Measurements from ENCODE around the gene SF3B2. TPM values are rescaled to one million over a fixed set of nuclear protein-coding genes. Genes with fewer than 3 reads are reported as not detected.
"Not testable (repeated sequence)": the region's sequence is repeated elsewhere in the genome, so short reads cannot be mapped to it uniquely, and the experiment has no call there.

The SF3B2 gene
- total RNA-seq, 1 donor from 2014 or later = 61.2 TPM

- intact Hi-C loops (cut with DNase I) = no loop called here
- ATAC-seq (ENCODE audit: poor library complexity) (no peak), DNase-seq (no peak)
These were observed 37.2 kb upstream of the SF3B2 start for GRCh38 chr11:66014804-66015453.

GRCh38 chr11:66015454-66015881 lies 36.7 kb upstream of the SF3B2 start:
- DNase-seq = peak; percentile 62
- ATAC-seq (ENCODE audit: poor library complexity) = peak; percentile 78
- intact Hi-C loops (cut with DNase I) = no loop called here

GRCh38 chr11:66015936-66016792 lies 36.0 kb upstream of the SF3B2 start:
- intact Hi-C loops (cut with DNase I) = no loop called here
- no peak for DNase-seq
- peak; percentile 7 for ATAC-seq (ENCODE audit: poor library complexity)

GRCh38 chr11:66016793-66017177 lies 35.4 kb upstream of the SF3B2 start:
- ATAC-seq (ENCODE audit: poor library complexity) = no peak
- DNase-seq = no peak
- intact Hi-C loops (cut with DNase I) = no loop called here

- ATAC-seq (ENCODE audit: poor library complexity) = no peak
- intact Hi-C loops (cut with DNase I) = no loop called here
These were observed 34.8 kb upstream of the SF3B2 start for GRCh38 chr11:66017321-66017720.

GRCh38 chr11:66020212-66020611 lies 32.0 kb upstream of the SF3B2 start:
- intact Hi-C loops (cut with DNase I) = no loop called here
- ATAC-seq (ENCODE audit: poor library complexity) (no peak), DNase-seq (no peak)

More at GRCh38 chr11:66017321-66017720, 34.8 kb upstream of the SF3B2 start:
- DNase-seq = no peak

- ATAC-seq (ENCODE audit: poor library complexity) (peak; percentile 23), DNase-seq (peak; percentile 61)
- intact Hi-C loops (cut with DNase I) = no loop called here
These were observed 31.4 kb upstream of the SF3B2 start for GRCh38 chr11:66020618-66021357.

- intact Hi-C loops (cut with DNase I) = no loop called here
- ATAC-seq (ENCODE audit: poor library complexity) (peak; percentile 88), DNase-seq (peak; percentile 88)
These were observed 29.6 kb upstream of the SF3B2 start for GRCh38 chr11:66022401-66023185.

- DNase-seq; ATAC-seq (ENCODE audit: poor library complexity); intact Hi-C loops (cut with DNase I): not testable (repeated sequence)
These were observed 29.1 kb upstream of the SF3B2 start for GRCh38 chr11:66023186-66023440.

GRCh38 chr11:66026017-66026529 lies 26.1 kb upstream of the SF3B2 start, which contains the start of gene CATSPER1:
Gene CATSPER1, minus strand, starts transcription at chr11:66026479. Its CDS starts 100 bp downstream, at chr11:66026379.
- ATAC-seq (ENCODE audit: poor library complexity) (no peak), DNase-seq (no peak)
- intact Hi-C loops (cut with DNase I) = no loop called here

GRCh38 chr11:66032957-66033735 lies 19.0 kb upstream of the SF3B2 start:
- ATAC-seq (ENCODE audit: poor library complexity) (no peak), DNase-seq (no peak)
- intact Hi-C loops (cut with DNase I) = no loop called here

- no peak for DNase-seq
- peak; percentile 55 for ATAC-seq (ENCODE audit: poor library complexity)
- intact Hi-C loops (cut with DNase I) = no loop called here
These were observed 16.4 kb upstream of the SF3B2 start for GRCh38 chr11:66035653-66036333.

GRCh38 chr11:66036334-66036710 lies 15.8 kb upstream of the SF3B2 start:
- no peak for ATAC-seq (ENCODE audit: poor library complexity)
- intact Hi-C loops (cut with DNase I) = no loop called here
- DNase-seq = no peak

- no peak for ATAC-seq (ENCODE audit: poor library complexity)
- no peak for DNase-seq
- intact Hi-C loops (cut with DNase I) = no loop called here
These were observed 14.8 kb upstream of the SF3B2 start for GRCh38 chr11:66037327-66037726.

- intact Hi-C loops (cut with DNase I) = no loop called here
- ATAC-seq (ENCODE audit: poor library complexity) = no peak
- DNase-seq = no peak
These were observed 12.4 kb upstream of the SF3B2 start for GRCh38 chr11:66039765-66040164.

GRCh38 chr11:66042227-66042995 lies 9.8 kb upstream of the SF3B2 start:
- no peak for DNase-seq
- intact Hi-C loops (cut with DNase I) = no loop called here
- no peak for ATAC-seq (ENCODE audit: poor library complexity)
